ENCODE measurements around the gene CSTPP1. TPM values are rescaled to one million over a fixed set of nuclear protein-coding genes. Genes with fewer than 3 reads are reported as not detected.

CSTPP1 gene
- total and polyA plus RNA-seq, 2 of the 4 experiments (the other 2 are of a cell fraction): 22.0 to 35.7 TPM

- H2BK120ac ChIP-seq (ENCODE audit: low read depth, low read length): no peak overlapping the region
- BruUV-seq (replicated peaks): no TSS peak
- ChIA-PET CTCF (interaction anchor here (0.5 to 1.0 kb wide), 2 partner anchors 11 to 12 kb away, joined by 3 read pairs; partner anchors contain the start of gene DDB2), POLR2A (ENCODE audit: unreplicated experiment) (no interaction called here)
- no peak overlapping the region for H2BK20ac ChIP-seq (ENCODE audit: low read depth, low read length)
- no peak overlapping the region for H4K8ac ChIP-seq (ENCODE audit: low read depth in 2 of 2, low read length in 2 of 2)
- no peaks in the 10 kb centered on the region for H3K9me3 ChIP-seq (ENCODE audit: control insufficient read depth, insufficient read depth, low read length)
- no peak overlapping the region for H3K14ac ChIP-seq (replicated peaks; ENCODE audit: low read depth, low read length)
- no peak overlapping the region for H3K4me3 ChIP-seq (ENCODE audit: insufficient read depth, low read depth, low read length)
- H4K91ac ChIP-seq (ENCODE audit: insufficient read depth, low read depth, low read length): no peak overlapping the region
- WGBS, 2 experiments (ENCODE audit: extremely low coverage in 2 of 2, insufficient read length in 1 of 2): 65% methylated on average over 2 of the region's 5 CpGs; no CpG with 5 or more reads in 1 of the 2 experiments
- no peak overlapping the region for H3K23ac ChIP-seq (ENCODE audit: low read depth, low read length)
- DNase-seq (no peak), ATAC-seq (ENCODE audit: low read depth) (no peak)
- H3K79me1 ChIP-seq (ENCODE audit: low read depth in 1 of 2, low read length in 2 of 2): no peaks in the 10 kb centered on the region
- no peak overlapping the region for H3K27ac ChIP-seq (ENCODE audit: insufficient read depth, low read length)
- no peaks in the 10 kb centered on the region; the same call in 1 of the 2 replicates for H3K9me1 ChIP-seq (ENCODE audit: insufficient read depth, low read length)
- H3K9ac ChIP-seq (ENCODE audit: low read depth, low read length): no peak overlapping the region
- H3K36me3 ChIP-seq (ENCODE audit: control insufficient read depth, insufficient read depth, low read length): no peaks in the 10 kb centered on the region
- H3K4me2 ChIP-seq (ENCODE audit: low read depth, low read length): no peak overlapping the region
- intact Hi-C loops (cut with micrococcal nuclease): no loop called here
- no peak overlapping the region for H3K4ac ChIP-seq (ENCODE audit: low read depth, low read length)
- H4K20me1 ChIP-seq (ENCODE audit: insufficient read depth, low read length): no peaks in the 10 kb centered on the region
- H2AK9ac ChIP-seq (replicated peaks; ENCODE audit: low read depth, low read length, poor library complexity): no peak overlapping the region
- H2AK5ac ChIP-seq (ENCODE audit: low read depth, low read length): no peak overlapping the region
- H3K18ac ChIP-seq (ENCODE audit: low read depth, low read length): no peak overlapping the region
- no peak overlapping the region for H4K5ac ChIP-seq (ENCODE audit: low read depth, low read length)
- H2AFZ ChIP-seq (replicated peaks; ENCODE audit: low read length, poor library complexity): no peak overlapping the region
- in situ Hi-C loops (cut with MboI; ENCODE audit: low sequenced_read_pairs): no loop called here
- no peak overlapping the region for H2BK15ac ChIP-seq (ENCODE audit: low read depth, low read length)
- no peak overlapping the region for H2BK5ac ChIP-seq (ENCODE audit: low read depth, low read length, poor library complexity, severe bottlenecking)
- TF ChIP-seq RFX5 (IDR thresholded peaks at IDR 0.05; ENCODE audit: low read depth, low read length) (no peak), RCOR1 (IDR thresholded peaks at IDR 0.05; ENCODE audit: insufficient replicate concordance, low read length) (no peak), MAFK (IDR thresholded peaks at IDR 0.05; ENCODE audit: low read depth, low read length) (peak; percentile 98), MXI1 (IDR thresholded peaks at IDR 0.05; ENCODE audit: borderline replicate concordance, low read depth, low read length) (no peak)
- peaks cover 20% of the 10 kb centered on the region for H3K27me3 ChIP-seq (ENCODE audit: control insufficient read depth, insufficient read depth, low read length)
- dilution Hi-C loops (cut with HindIII; ENCODE audit: low sequenced_read_pairs, unreplicated experiment): no loop called here
- no peak overlapping the region for H3K56ac ChIP-seq (ENCODE audit: extremely low read depth, insufficient read depth, low read length)
- no peaks in the 10 kb centered on the region; the same call in 1 of the 2 replicates for H3K4me1 ChIP-seq (ENCODE audit: control insufficient read depth, insufficient read depth, low read length)
Measured at GRCh38 chr11:47202576-47202975, 266.0 kb downstream of the CSTPP1 start.
